Spleen (tissue), 7 donors: ENCODE results near the gene CNTNAP3.
"Not testable (repeated sequence)": the region's sequence is repeated elsewhere in the genome, so short reads cannot be mapped to it uniquely, and the experiment has no call there.

ENCODE experiments used
- POLR2A ChIP-seq, 3 donors: fragments of 450-650 bp; IDR thresholded peaks; one replicate each; pipeline ENCODE4 v1.5.1; 2017; ENCODE audit warnings: antibody characterized with exemption in 3 of 3, mild to moderate bottlenecking in 1 of 3
- POLR2AphosphoS5 ChIP-seq, 3 donors: sonication (generic); formaldehyde crosslinking; IDR thresholded peaks; one replicate each; pipeline ENCODE4 v1.5.1; 2017; ENCODE audit warnings: antibody characterized with exemption in 3 of 3
- TF ChIP-seq, protein P1 (sequence below), 11 experiments: fragments of 200-600 bp in 7 of 11; fragments of 450-650 bp in 4 of 11; sonication (generic) in 4 of 11; IDR thresholded peaks in 8 of 11; conservative IDR thresholded peaks in 3 of 11; 1 replicate in 7 of 11; 2 replicates in 4 of 11; pipeline versions ENCODE4 v1.4.0 to v1.8.0; 2016 to 2021; ENCODE audit warnings: antibody characterized with exemption in 11 of 11, inconsistent platforms in 4 of 11, mild to moderate bottlenecking in 1 of 11
- donor health status: DM: no; HTN: no; CAD: no; lungs with moderate emphysema.
- donor health status: DM: no; HTN: no; CAD: no.
- donor health status: DM: no; HTN: no; CAD: no.

DNA sequence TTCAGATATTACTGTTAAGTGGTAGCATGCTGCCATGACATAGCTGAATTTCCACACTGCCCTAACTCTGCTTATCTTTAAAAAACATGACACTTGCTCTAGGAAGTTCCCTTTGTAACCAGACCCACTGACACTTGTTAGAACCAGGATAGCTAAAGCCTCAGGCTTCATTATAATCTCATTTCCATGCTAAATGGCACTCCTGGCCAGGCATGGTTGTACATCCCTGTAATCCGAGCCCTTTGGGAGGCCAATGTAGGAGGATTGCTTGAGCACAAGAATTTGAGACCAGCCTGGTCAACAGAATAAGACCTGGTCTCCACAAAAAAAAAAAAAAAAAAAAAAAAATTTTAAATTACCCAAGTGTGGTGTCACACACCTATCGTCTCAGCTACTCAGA, 254.1 kb downstream of the CNTNAP3 start:
- TF ChIP-seq, protein P1, sequence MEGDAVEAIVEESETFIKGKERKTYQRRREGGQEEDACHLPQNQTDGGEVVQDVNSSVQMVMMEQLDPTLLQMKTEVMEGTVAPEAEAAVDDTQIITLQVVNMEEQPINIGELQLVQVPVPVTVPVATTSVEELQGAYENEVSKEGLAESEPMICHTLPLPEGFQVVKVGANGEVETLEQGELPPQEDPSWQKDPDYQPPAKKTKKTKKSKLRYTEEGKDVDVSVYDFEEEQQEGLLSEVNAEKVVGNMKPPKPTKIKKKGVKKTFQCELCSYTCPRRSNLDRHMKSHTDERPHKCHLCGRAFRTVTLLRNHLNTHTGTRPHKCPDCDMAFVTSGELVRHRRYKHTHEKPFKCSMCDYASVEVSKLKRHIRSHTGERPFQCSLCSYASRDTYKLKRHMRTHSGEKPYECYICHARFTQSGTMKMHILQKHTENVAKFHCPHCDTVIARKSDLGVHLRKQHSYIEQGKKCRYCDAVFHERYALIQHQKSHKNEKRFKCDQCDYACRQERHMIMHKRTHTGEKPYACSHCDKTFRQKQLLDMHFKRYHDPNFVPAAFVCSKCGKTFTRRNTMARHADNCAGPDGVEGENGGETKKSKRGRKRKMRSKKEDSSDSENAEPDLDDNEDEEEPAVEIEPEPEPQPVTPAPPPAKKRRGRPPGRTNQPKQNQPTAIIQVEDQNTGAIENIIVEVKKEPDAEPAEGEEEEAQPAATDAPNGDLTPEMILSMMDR (IDR thresholded peaks at IDR 0.05 in 8 of 11, conservative IDR thresholded peaks at IDR 0.05 in 3 of 11) = not testable (repeated sequence)
- not testable (repeated sequence) for TF ChIP-seq POLR2AphosphoS5, POLR2A (IDR thresholded peaks at IDR 0.05)
